ENCODE results near the gene LRRTM4.

DNA sequence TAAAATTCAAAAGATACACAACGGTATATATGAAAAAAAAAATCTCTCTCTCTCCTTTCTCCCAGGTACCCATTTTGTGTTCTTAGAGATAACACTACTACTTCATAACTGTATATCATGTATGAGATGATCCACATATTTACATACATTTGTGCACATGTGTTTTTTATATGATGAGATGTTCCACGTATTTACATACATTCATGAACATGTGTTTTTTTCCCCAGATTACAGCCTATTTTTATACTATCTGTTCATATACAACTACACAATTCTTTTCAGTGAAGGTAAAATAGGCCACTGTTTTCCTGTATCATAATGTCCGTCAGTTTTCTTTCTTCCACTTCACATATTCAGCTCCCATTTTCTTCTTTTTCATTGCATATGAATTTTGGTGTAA is 808.9 kb downstream of the LRRTM4 start:
- TF ChIP-seq CTCF (conservative IDR thresholded peaks at IDR 0.05 in 1 of 2, IDR thresholded peaks at IDR 0.05 in 1 of 2; ENCODE audit: low read depth in 1 of 2, low read length in 2 of 2) (no peak), EZH2 (IDR thresholded peaks at IDR 0.05; ENCODE audit: low read length, missing control alignments) (no peak)
